ENCODE data around the gene ANKIB1. TPM values are rescaled to one million over a fixed set of nuclear protein-coding genes. Genes with fewer than 3 reads are reported as not detected.
A peak's percentile ranks its signal among the peaks of the same experiment; 100 is the strongest.
"Not testable (repeated sequence)": the region's sequence is repeated elsewhere in the genome, so short reads cannot be mapped to it uniquely, and the experiment has no call there.

Gene ANKIB1
- polyA plus RNA-seq, 1 of the 3 experiments (the other 2 are of a cell fraction), result 24.6 TPM

- TF ChIP-seq CTCF (IDR thresholded peaks at IDR 0.05) (no peak), MAX (IDR thresholded peaks at IDR 0.05; ENCODE audit: low read depth) (no peak), FOXM1 (IDR thresholded peaks at IDR 0.05; ENCODE audit: low read depth) (no peak)
Measured at GRCh38 chr7:92437956-92438491, 192.2 kb downstream of the ANKIB1 start (continued).

- H3K9me3 ChIP-seq; H3K9ac ChIP-seq; POLR2A ChIA-PET; H3F3A ChIP-seq (replicated peaks; ENCODE audit: insufficient read depth); DNase-seq; H2AFZ ChIP-seq (ENCODE audit: low read depth); H3K4me3 ChIP-seq (ENCODE audit: low read depth in 2 of 2, low read length in 1 of 2); H3K27me3 ChIP-seq (ENCODE audit: insufficient read depth); H3K4me1 ChIP-seq (ENCODE audit: control insufficient read depth in 1 of 2, insufficient read depth in 2 of 2, low read depth in 1 of 2, low read length in 1 of 2); H3K27ac ChIP-seq (ENCODE audit: low read depth in 2 of 2, low read length in 1 of 2); H3K79me2 ChIP-seq (ENCODE audit: insufficient read depth); H3K9me2 ChIP-seq; H3K36me3 ChIP-seq (replicated peaks in 1 of 2; ENCODE audit: control insufficient read depth in 1 of 2, insufficient read depth in 2 of 2, low read length in 1 of 2); H3K4me2 ChIP-seq; H4K20me1 ChIP-seq (ENCODE audit: insufficient read depth); CTCF ChIA-PET: not testable (repeated sequence)
- WGBS (ENCODE audit: low lambda C conversion rate), result 24% methylated on average over 2 of the region's 2 CpGs
Measured at GRCh38 chr7:92442720-92443119, 196.9 kb downstream of the ANKIB1 start.

GRCh38 chr7:92446869-92447344 lies 201.1 kb downstream of the ANKIB1 start:
- POLR2A ChIA-PET, result interaction anchor here (0.7 to 3.0 kb wide), 8 partner anchors 25 to 566 kb away, joined by 3 to 29 read pairs (median 4); partner anchors contain the start of genes ANKIB1, KRIT1, MTERF1 and PEX1
- Histone ChIP-seq H3K4me2 (no peak overlapping the region), H3K4me3 (ENCODE audit: low read depth in 2 of 2, low read length in 1 of 2) (peak overlapping the region; percentile 70 to 99; a peak in 3 of 4 replicates), H3K4me1 (ENCODE audit: control insufficient read depth in 1 of 2, insufficient read depth in 2 of 2, low read depth in 1 of 2, low read length in 1 of 2) (peaks cover 8 to 13% of the 10 kb centered on the region in 2 experiments; a peak in 2 of 4 replicates), H3K27me3 (ENCODE audit: insufficient read depth) (no peaks in the 10 kb centered on the region), H3F3A (replicated peaks; ENCODE audit: insufficient read depth) (peaks cover 5% of the 10 kb centered on the region), H3K9me2 (no peaks in the 10 kb centered on the region), H4K20me1 (ENCODE audit: insufficient read depth) (no peaks in the 10 kb centered on the region), H3K36me3 (replicated peaks in 1 of 2; ENCODE audit: control insufficient read depth in 1 of 2, insufficient read depth in 2 of 2, low read length in 1 of 2) (peaks cover 31% of the 10 kb centered on the region in 2 experiments), H2AFZ (ENCODE audit: low read depth) (peak overlapping the region; percentile 92; the same call in 1 of the 2 replicates), H3K27ac (ENCODE audit: low read depth in 2 of 2, low read length in 1 of 2) (no peak overlapping the region), H3K9ac (no peak overlapping the region), H3K9me3 (no peaks in the 10 kb centered on the region), H3K79me2 (ENCODE audit: insufficient read depth) (peaks cover 45% of the 10 kb centered on the region)
- DNase-seq, result no peak
- TF ChIP-seq PBX3 (IDR thresholded peaks at IDR 0.05) (peak; percentile 47), RAD21 (IDR thresholded peaks at IDR 0.05; ENCODE audit: low read length) (peak; percentile 99), CTCF (IDR thresholded peaks at IDR 0.05) (peak; percentile 98; the same call in 1 of the 2 replicates), YY1 (IDR thresholded peaks at IDR 0.05; ENCODE audit: low read depth) (no peak)
- 50% methylated on average over 21 of the region's 21 CpGs for WGBS (ENCODE audit: low lambda C conversion rate)
- CTCF ChIA-PET, result interaction anchor here (0.6 to 5.9 kb wide), 82 partner anchors 10 to 634 kb away, joined by 3 to 108 read pairs (median 4); partner anchors contain the start of genes AKAP9, ANKIB1, CYP51A1 and ERVW-1
